Peyer's patch (tissue), 4 donors: ENCODE data around the gene TMEM165. TPM values are rescaled to one million over a fixed set of nuclear protein-coding genes. Genes with fewer than 3 reads are reported as not detected.
A peak's percentile ranks its signal among the peaks of the same experiment; 100 is the strongest.

ENCODE experiments used
- DNase-seq, 3 donors: peaks; one replicate each; pipeline ENCODE4 v3.0.0-alpha.2; 2017 to 2019
- H3K27ac ChIP-seq, 4 donors: fragments of 200-600 bp; sonication (generic); one replicate each; pipeline ENCODE4 v1.5.1; 2016 to 2019
- H3K27me3 ChIP-seq, 2 donors: fragments of 200-600 bp; sonication (generic); one replicate each; pipeline ENCODE4 v1.5.1; 2019
- H3K36me3 ChIP-seq, 3 donors: fragments of 200-600 bp; sonication (generic); one replicate each; pipeline ENCODE4 v1.5.1; 2016 to 2019
- H3K4me1 ChIP-seq, 4 donors: fragments of 200-600 bp; sonication (generic); one replicate each; pipeline ENCODE4 v1.5.1; 2016 to 2019
- H3K4me3 ChIP-seq, 4 donors: fragments of 200-600 bp; sonication (generic); 1 replicate in 3 of 4; 2 replicates in 1 of 4; pipeline ENCODE4 v1.5.1; 2016 to 2019; ENCODE audit warnings: mild to moderate bottlenecking in 1 of 4
- H3K9me3 ChIP-seq, 4 donors: fragments of 200-600 bp; sonication (generic); one replicate each; pipeline ENCODE4 v1.5.1; 2016 to 2019; ENCODE audit warnings: mild to moderate bottlenecking in 1 of 4
- POLR2A ChIP-seq, 2 donors: fragments of 450-650 bp; IDR thresholded peaks; one replicate each; pipeline ENCODE4 v1.5.1; 2017; ENCODE audit warnings: antibody characterized with exemption in 2 of 2, mild to moderate bottlenecking in 2 of 2, moderate library complexity in 2 of 2
- total RNA-seq, 4 donors: library from RNA; depleted of rRNA; stranded (reverse); fragments of >200 nt; gene quantifications; one replicate each; pipeline ENCODE4 v1.1.0, GENCODE V29; 2016
- TF ChIP-seq, protein P1 (sequence below), 6 experiments: fragments of 450-650 bp in 4 of 6; fragments of 200-600 bp in 2 of 6; sonication (generic) in 1 of 6; IDR thresholded peaks; one replicate each; pipeline ENCODE4 v1.5.1; 2017 to 2019; ENCODE audit warnings: antibody characterized with exemption in 6 of 6, mild to moderate bottlenecking in 3 of 6, moderate library complexity in 1 of 6

TMEM165 gene
- total RNA-seq, 4 donors from 2014 or later = 78.2 to 105 (median 91.4) TPM

DNA sequence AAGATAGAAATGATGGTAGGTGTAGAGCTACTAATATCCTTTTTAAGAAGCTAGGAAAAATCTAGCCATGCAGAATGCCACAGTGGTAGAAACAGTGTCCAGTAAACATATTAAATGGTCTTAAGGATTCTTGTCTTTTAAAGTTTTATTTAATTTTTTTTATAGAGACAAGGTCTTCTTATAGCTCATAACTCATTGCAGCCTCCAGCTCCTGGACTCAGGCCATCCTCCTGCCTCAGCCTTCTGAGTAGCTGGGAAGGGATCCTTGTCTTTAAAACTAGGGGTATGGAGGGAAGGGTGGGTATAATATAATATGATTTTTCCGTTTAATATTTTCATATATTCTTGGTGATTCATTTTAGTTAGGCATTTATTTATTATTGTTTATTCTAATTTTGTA, 3.8 kb downstream of the TMEM165 start:
- no peak overlapping the region for H3K4me3 ChIP-seq

DNA sequence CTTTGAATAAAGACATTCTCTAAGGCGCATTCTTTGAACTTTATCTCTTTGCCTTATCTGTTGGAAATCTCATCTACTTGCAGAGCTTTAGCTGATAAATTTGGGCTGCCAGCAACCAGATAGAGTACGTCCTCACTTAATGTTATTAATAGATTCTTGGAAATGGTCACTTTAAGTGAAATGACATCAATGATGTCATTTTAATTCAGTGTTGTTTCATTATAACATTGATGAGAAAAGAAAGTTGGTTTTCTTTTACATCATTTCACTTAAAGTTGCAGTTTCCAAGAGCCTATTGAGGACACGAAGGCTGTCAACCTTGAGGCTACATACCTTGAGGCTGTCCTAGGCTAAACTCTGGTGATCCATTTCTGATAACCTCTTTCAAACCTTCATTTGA, 9.3 kb downstream of the TMEM165 start:
- TF ChIP-seq, protein P1, sequence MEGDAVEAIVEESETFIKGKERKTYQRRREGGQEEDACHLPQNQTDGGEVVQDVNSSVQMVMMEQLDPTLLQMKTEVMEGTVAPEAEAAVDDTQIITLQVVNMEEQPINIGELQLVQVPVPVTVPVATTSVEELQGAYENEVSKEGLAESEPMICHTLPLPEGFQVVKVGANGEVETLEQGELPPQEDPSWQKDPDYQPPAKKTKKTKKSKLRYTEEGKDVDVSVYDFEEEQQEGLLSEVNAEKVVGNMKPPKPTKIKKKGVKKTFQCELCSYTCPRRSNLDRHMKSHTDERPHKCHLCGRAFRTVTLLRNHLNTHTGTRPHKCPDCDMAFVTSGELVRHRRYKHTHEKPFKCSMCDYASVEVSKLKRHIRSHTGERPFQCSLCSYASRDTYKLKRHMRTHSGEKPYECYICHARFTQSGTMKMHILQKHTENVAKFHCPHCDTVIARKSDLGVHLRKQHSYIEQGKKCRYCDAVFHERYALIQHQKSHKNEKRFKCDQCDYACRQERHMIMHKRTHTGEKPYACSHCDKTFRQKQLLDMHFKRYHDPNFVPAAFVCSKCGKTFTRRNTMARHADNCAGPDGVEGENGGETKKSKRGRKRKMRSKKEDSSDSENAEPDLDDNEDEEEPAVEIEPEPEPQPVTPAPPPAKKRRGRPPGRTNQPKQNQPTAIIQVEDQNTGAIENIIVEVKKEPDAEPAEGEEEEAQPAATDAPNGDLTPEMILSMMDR (IDR thresholded peaks at IDR 0.05) = no peak
- no peak for TF ChIP-seq POLR2A (IDR thresholded peaks at IDR 0.05)

More for the DNA sequence above, 3.8 kb downstream of the TMEM165 start:
- DNase-seq = no peak
- TF ChIP-seq, protein P1 (IDR thresholded peaks at IDR 0.05) = no peak
- TF ChIP-seq POLR2A (IDR thresholded peaks at IDR 0.05) = no peak
- no peaks in the 10 kb centered on the region for H3K27me3 ChIP-seq
- H3K4me1 ChIP-seq = peaks cover 0 to 37% (median 12%) of the 10 kb centered on the region in 4 donors
- peaks cover 0 to 16% (median 0%) of the 10 kb centered on the region in 3 donors for H3K36me3 ChIP-seq
- H3K9me3 ChIP-seq = no peaks in the 10 kb centered on the region
- H3K27ac ChIP-seq = peak overlapping the region in 1 of 4 donors; percentile 100

DNA sequence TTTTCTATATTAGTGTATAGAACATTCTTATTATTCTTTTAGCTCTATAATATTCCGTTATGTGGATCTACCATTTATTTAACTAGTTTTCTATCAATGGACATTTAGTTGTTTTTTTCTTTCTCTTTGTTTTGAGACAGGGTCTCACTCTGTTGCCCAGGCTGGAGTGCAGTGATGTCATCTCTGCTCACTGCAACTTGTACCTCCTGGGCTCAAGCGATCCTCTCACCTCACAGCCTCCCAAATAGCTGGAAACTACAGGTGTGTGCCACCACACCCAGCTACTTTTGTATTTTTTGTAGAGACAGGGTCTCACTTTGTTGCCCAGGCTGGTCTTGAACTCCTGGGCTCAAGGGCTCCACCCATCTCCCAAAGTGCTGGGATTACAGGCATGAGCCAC, 10.8 kb downstream of the TMEM165 start:
- Histone ChIP-seq H3K4me3 (no peak overlapping the region), H3K27ac (no peak overlapping the region), H3K4me1 (peaks cover 0 to 10% (median 5%) of the 10 kb centered on the region in 4 donors), H3K9me3 (no peaks in the 10 kb centered on the region), H3K36me3 (peaks cover 0 to 36% (median 0%) of the 10 kb centered on the region in 3 donors), H3K27me3 (no peaks in the 10 kb centered on the region)
- no peak for TF ChIP-seq POLR2A (IDR thresholded peaks at IDR 0.05)
- DNase-seq = no peak

More for the DNA sequence above, 9.3 kb downstream of the TMEM165 start:
- peaks cover 0 to 39% (median 0%) of the 10 kb centered on the region in 3 donors for H3K36me3 ChIP-seq
- H3K27ac ChIP-seq = no peak overlapping the region
- DNase-seq = no peak
- H3K4me1 ChIP-seq = peaks cover 0 to 13% (median 5%) of the 10 kb centered on the region in 4 donors
- no peak overlapping the region for H3K4me3 ChIP-seq
- H3K9me3 ChIP-seq = no peaks in the 10 kb centered on the region
- no peaks in the 10 kb centered on the region for H3K27me3 ChIP-seq

DNA sequence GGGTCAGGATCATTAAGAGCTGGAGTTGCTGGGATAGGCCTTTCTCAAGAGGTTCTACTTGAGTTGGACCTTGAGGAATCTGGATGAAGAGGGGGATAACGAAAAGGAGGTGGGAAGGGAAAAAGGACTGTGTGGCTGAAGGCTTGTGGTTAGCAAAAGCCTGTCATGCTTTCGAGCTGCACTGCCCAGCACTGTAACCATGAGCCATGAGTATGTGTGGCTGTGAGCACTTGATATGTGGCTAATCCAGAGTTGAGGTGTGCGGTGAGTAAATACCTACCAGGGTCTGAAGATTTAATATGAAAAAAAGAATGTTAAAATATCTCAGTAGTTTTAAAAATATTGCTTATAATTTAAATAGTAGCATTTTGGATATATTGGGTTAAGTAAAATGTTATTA, 11.4 kb downstream of the TMEM165 start:
- no peak for DNase-seq
- Histone ChIP-seq H3K4me3 (no peak overlapping the region), H3K4me1 (peaks cover 0 to 10% (median 5%) of the 10 kb centered on the region in 4 donors), H3K27me3 (no peaks in the 10 kb centered on the region), H3K9me3 (no peaks in the 10 kb centered on the region), H3K36me3 (peaks cover 0 to 39% (median 0%) of the 10 kb centered on the region in 3 donors), H3K27ac (no peak overlapping the region)
- TF ChIP-seq, protein P1 (IDR thresholded peaks at IDR 0.05) = no peak
- no peak for TF ChIP-seq POLR2A (IDR thresholded peaks at IDR 0.05)

DNA sequence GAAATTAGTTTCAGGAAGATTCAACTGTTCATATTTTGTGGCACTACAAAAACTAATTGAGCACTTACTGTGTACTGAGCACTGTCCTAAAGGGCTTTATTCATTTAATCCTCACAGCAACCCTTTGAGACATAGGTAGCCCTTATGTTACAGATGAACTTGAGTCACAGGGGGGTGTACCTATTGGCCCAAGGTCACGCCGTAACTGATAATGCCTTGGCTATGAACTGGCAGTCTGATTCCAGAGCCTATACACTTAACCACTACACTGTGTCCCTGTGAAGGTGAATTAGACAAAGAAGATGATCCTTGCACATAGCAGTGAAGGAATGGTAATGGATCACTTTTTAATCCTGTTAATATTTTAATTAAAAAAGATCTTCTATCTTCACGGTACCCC, 12.0 kb downstream of the TMEM165 start:
- TF ChIP-seq, protein P1 (IDR thresholded peaks at IDR 0.05) = no peak
- no peak for TF ChIP-seq POLR2A (IDR thresholded peaks at IDR 0.05)

DNA sequence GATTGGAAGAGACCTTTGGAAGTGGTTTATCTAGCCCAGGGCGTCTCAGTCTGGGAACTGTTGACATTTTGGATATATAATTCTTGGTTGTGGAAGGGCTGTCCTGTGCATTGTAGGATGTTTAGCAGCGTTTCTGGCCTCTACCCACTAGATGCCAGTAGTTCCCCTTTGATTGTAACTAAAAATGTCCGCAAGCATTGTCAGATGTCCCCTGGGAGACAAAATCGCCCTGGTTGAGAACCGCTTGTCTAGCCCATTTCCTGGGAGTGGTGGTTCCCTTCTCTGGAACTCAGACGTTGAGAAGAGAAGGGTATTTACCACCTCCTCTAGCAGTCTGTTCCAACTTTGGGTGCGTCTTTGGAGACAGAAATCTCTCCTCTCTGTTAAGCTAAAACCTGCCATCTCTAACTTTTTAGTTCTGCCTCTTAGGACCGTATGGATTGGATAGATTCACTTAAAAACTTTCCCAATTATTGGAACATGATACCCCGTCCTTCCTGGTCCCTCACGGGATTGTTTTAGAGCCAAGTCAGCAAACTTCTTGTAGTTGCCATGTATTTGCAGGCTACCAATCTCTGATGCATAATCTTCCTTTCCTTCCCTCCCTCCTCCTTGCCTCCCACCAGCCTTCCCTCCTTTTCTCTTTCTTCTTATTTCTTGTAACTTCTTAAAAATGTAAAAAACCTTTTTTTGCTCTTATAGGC, 13.9 kb downstream of the TMEM165 start:
- Histone ChIP-seq H3K36me3 (peaks cover 0 to 42% (median 0%) of the 10 kb centered on the region in 3 donors), H3K27ac (no peak overlapping the region), H3K27me3 (no peaks in the 10 kb centered on the region), H3K9me3 (no peaks in the 10 kb centered on the region), H3K4me3 (no peak overlapping the region), H3K4me1 (peaks cover 0 to 10% (median 5%) of the 10 kb centered on the region in 4 donors)
- DNase-seq = peak in 2 of 3 donors; percentile 36 to 53
- TF ChIP-seq, protein P1 (IDR thresholded peaks at IDR 0.05) = peak in 2 of 6 experiments; percentile 10 to 18
- TF ChIP-seq POLR2A (IDR thresholded peaks at IDR 0.05) = no peak

More for the DNA sequence above, 12.0 kb downstream of the TMEM165 start:
- H3K36me3 ChIP-seq = peaks cover 0 to 39% (median 0%) of the 10 kb centered on the region in 3 donors
- no peak for DNase-seq
- peaks cover 0 to 10% (median 5%) of the 10 kb centered on the region in 4 donors for H3K4me1 ChIP-seq
- no peak overlapping the region for H3K27ac ChIP-seq
- H3K27me3 ChIP-seq = no peaks in the 10 kb centered on the region
- H3K9me3 ChIP-seq = no peaks in the 10 kb centered on the region
- no peak overlapping the region for H3K4me3 ChIP-seq
